Measurements from ENCODE around the gene CSNK1A1. TPM values are rescaled to one million over a fixed set of nuclear protein-coding genes. Genes with fewer than 3 reads are reported as not detected.
"Not testable (repeated sequence)": the region's sequence is repeated elsewhere in the genome, so short reads cannot be mapped to it uniquely, and the experiment has no call there.

Gene CSNK1A1
- total RNA-seq, 2 experiments from 2014 or later = 194 to 203 TPM

DNA sequence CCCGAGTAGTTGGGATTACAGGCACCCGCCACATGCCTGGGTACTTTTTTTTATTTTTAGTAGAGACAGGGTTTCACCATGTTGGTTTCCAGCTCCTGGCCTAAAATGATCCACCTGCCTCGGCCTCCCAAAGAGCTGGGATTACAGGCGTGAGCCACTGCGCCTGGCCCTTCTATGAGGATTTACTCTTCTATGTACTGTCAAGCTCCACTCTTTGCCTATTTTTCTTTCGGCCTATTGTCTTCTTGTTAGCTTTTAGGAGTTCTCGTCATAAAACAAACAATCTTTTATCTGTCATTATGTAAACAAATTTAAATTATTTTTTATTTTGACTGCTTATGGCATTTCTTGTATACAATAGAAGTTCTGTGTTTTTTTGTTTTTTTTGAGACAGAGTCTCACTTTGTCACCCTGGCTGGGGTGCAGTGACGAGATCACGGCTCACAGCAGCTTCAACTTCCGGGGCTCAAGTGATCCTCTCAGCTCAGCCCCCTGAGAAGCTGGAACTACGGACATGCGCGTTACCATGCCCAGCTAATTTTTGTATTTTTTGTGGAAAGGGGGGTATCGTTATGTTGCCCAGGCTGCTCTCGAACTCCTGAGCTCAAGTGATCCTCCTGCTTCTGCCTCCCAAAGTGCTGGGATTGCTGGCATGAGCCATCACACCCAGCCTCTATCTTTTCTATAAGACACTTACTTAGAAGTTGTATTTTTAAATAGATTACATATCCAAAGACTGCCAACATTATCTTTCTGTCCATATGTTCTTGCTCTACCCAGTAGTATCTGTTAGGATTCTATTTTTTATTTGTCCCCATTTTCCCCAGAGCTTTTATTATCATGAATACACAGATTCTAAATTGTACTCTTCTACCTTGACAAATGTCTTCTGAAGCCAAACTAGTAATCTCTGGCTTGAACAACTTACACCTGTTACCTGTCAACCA lies 29.2 kb downstream of the CSNK1A1 start:
- H3K4me3 Mint-ChIP-seq = no peak overlapping the region
- no peaks in the 10 kb centered on the region for H3K9me3 Mint-ChIP-seq
- no peak for DNase-seq
- ChIA-PET CTCF (interaction anchor here (1.1 to 1.4 kb wide), 2 partner anchors 16 to 29 kb away, joined by 3 read pairs; partner anchors contain the start of gene CSNK1A1), POLR2A (interaction anchor here (0.7 to 1.3 kb wide), 2 partner anchors 28 to 30 kb away, joined by 3 to 4 read pairs; partner anchors contain the start of gene CSNK1A1)
- peaks cover 51% of the 10 kb centered on the region for H3K4me1 Mint-ChIP-seq
- H3K36me3 Mint-ChIP-seq (ENCODE audit: low read depth) = peaks cover 62% of the 10 kb centered on the region
- H3K27ac Mint-ChIP-seq = no peak overlapping the region
- no peaks in the 10 kb centered on the region for H3K27me3 Mint-ChIP-seq

DNA sequence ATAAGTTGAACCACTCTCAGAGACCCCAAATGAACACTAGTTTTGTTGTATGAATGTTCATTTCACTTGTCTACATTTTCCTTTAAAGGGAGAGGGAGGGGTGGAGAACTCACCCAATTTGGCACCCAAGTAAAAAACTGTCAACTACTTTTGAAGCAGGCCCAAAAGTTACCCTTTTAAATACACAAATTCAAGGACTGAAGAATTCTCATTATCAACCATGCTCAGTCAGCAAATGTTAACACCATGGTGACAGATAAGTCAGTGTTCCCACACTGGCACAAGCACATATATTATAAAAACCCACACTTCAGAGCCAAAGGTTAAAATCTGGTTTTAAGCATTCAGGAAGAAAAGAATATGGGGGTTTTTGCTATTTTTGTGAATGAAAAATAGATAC lies 31.6 kb downstream of the CSNK1A1 start:
- H3K36me3 Mint-ChIP-seq (ENCODE audit: low read depth) = peaks cover 60% of the 10 kb centered on the region
- H3K4me3 Mint-ChIP-seq = no peak overlapping the region
- ChIA-PET CTCF (interaction anchor here (0.8 kb wide), 1 partner anchor 24 kb away, joined by 3 read pairs; no protein-coding TSS in a partner anchor), POLR2A (interaction anchor here (1.0 to 1.7 kb wide), 2 partner anchors 9 to 31 kb away, joined by 5 to 10 read pairs; partner anchors contain the start of gene CSNK1A1)
- no peaks in the 10 kb centered on the region for H3K27me3 Mint-ChIP-seq
- H3K4me1 Mint-ChIP-seq = peaks cover 44% of the 10 kb centered on the region
- no peak overlapping the region for H3K27ac Mint-ChIP-seq
- H3K9me3 Mint-ChIP-seq = no peaks in the 10 kb centered on the region
- DNase-seq = no peak

DNA sequence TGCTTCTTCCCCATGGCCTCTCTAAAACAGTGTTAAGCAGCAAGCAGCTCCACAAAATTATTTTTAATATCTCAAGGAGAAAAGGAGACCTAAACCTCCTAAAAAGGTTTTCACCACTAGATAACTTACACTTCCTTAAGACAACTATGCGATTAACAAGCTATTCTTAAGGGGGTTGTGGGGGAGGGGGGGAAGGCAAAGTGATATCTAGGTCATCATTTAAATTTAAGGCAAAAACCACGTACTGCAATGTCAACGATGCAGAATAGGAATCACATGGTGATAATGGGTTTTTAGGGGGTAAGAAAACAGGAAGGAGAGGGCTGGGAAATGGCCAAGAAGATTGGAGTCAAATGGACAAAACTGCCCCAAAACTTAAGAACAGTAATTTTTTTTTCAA lies 32.6 kb downstream of the CSNK1A1 start:
- Mint-ChIP-seq H3K4me3 (no peak overlapping the region), H3K4me1 (peaks cover 45% of the 10 kb centered on the region), H3K27me3 (no peaks in the 10 kb centered on the region), H3K9me3 (no peaks in the 10 kb centered on the region), H3K27ac (no peak overlapping the region), H3K36me3 (ENCODE audit: low read depth) (peaks cover 50% of the 10 kb centered on the region)
- ChIA-PET CTCF (interaction anchor here (0.6 to 0.8 kb wide), 3 partner anchors 25 to 59 kb away, joined by 3 to 4 read pairs (median 3); partner anchors contain the start of gene CSNK1A1), POLR2A (interaction anchor here (1.0 to 1.7 kb wide), 2 partner anchors 10 to 32 kb away, joined by 5 to 10 read pairs; partner anchors contain the start of gene CSNK1A1)
- no peak for DNase-seq

DNA sequence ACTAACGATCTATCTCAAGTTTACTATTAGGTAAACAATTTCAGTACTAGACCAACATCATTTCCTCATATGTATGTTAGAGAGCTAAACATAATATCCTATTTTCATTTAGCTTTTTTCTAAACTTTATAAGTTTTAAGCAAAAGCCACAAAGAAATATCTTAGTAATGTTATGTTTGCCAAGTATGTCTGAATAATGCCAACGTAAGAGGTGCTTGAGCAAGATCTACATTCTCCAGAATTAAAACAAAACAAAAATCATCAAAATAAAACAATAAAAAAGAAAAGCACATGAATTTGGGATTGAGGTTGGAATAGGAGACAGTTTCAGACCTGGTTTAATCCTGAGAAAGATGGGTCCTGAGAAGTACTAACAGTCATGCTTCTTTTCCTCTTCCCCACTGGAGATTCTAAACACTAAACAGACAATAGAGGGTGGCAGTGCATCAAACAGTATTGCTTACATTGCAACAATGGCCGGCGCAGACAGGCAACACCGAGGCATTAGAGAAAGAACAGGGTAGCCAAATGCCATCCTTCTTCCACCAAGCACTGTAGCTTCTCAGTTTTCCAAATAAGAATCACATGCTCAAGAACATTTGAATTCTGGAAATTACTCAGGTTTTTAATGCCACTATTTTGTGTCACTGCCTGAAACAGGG lies 33.6 kb downstream of the CSNK1A1 start:
- Mint-ChIP-seq H3K27me3 (no peaks in the 10 kb centered on the region), H3K4me3 (no peak overlapping the region), H3K36me3 (ENCODE audit: low read depth) (peaks cover 52% of the 10 kb centered on the region), H3K27ac (no peak overlapping the region), H3K4me1 (peaks cover 46% of the 10 kb centered on the region), H3K9me3 (no peaks in the 10 kb centered on the region)
- DNase-seq = no peak
- ChIA-PET POLR2A (interaction anchor here (1.2 kb wide), 1 partner anchor 20 kb away, joined by 3 read pairs; no protein-coding TSS in a partner anchor), CTCF (interaction anchor here (0.8 to 1.0 kb wide), 2 partner anchors 17 to 146 kb away, joined by 3 read pairs; no protein-coding TSS in a partner anchor)

DNA sequence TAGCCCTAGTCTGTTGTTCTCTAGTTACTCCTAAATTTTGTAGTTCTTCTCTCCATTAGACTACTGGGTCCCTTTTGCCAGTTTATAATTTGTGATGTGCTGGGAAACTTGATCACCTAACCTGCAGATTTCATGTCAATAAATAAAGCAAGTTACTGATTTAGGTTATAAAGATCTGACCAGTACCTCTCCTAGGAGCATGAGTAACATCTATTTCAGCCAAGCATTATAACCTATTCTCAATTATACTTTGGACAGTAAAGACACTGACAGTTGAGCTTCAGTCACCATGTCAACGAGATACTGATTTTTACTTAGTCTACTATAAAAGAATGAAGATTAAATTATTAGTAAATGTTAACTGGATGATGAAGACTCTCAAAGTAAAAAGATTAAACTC lies 36.7 kb downstream of the CSNK1A1 start:
- ChIA-PET POLR2A (interaction anchor here (1.2 to 3.0 kb wide), 2 partner anchors 12 to 36 kb away, joined by 3 to 13 read pairs; partner anchors contain the start of gene CSNK1A1), CTCF (interaction anchor here (1.8 kb wide), 1 partner anchor 29 kb away, joined by 4 read pairs; no protein-coding TSS in a partner anchor)
- H3K36me3 Mint-ChIP-seq (ENCODE audit: low read depth) = peaks cover 49% of the 10 kb centered on the region
- H3K4me1 Mint-ChIP-seq = peaks cover 31% of the 10 kb centered on the region
- no peak for DNase-seq
- no peaks in the 10 kb centered on the region for H3K9me3 Mint-ChIP-seq
- no peak overlapping the region for H3K4me3 Mint-ChIP-seq
- H3K27ac Mint-ChIP-seq = no peak overlapping the region
- no peaks in the 10 kb centered on the region for H3K27me3 Mint-ChIP-seq

DNA sequence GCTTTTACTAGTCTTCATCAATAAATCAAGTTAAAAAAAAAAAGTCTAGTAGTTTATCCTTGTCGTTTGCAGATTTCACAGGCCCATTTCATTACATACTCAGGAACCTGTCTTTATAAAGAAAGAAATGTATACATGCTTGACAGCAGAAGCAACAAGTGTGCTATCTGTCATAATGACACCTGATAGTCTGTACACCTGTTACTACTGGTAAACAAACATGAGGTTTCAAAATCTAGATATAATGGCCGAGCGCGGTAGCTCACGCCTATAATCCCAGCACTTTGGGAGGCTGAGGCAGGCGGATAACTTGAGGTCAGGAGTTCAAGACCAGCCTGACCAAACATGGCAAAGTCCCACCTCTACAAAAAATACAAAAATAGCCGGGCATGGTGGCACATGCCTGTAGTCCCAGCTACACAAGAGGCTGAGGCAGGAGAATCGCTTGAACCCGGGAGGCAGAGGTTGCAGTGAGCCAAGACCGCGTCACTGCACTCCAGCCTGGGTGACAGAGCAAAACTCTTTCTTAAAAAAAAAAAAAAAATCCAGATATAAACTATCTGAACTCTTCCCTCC lies 37.8 kb downstream of the CSNK1A1 start:
- Mint-ChIP-seq H3K36me3 (ENCODE audit: low read depth) (peaks cover 46% of the 10 kb centered on the region), H3K4me1 (peaks cover 24% of the 10 kb centered on the region)
- H3K4me3 Mint-ChIP-seq, DNase-seq, H3K27me3 Mint-ChIP-seq, H3K9me3 Mint-ChIP-seq, H3K27ac Mint-ChIP-seq: not testable (repeated sequence)
- ChIA-PET POLR2A (interaction anchor here (3.0 kb wide), 1 partner anchor 37 kb away, joined by 13 read pairs; the partner anchor contains the start of gene CSNK1A1), CTCF (interaction anchor here (1.8 kb wide), 1 partner anchor 30 kb away, joined by 4 read pairs; no protein-coding TSS in a partner anchor)

DNA sequence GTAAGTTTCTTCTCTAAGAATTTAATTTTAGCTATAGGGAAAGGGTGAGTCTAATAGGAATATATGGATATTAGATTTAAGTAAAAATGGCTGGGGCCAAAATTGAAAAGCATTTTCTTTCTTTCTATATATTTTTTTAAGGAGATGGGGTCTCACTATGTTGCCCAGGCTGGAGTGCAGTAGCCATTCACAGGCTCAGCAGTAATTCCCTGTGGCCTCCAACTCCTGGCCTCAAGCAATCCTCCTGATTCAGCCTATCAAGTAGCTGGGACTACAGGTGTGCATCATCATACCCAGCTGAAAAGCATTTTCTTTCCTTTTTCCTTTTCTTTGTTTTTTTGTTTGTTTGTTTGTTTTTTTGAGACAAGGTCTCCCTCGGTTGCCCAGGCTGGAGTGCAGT lies 41.1 kb downstream of the CSNK1A1 start:
- DNase-seq = no peak
- peaks cover 65% of the 10 kb centered on the region for H3K36me3 Mint-ChIP-seq (ENCODE audit: low read depth)
- H3K27ac Mint-ChIP-seq = no peak overlapping the region
- no peak overlapping the region for H3K4me3 Mint-ChIP-seq
- H3K9me3 Mint-ChIP-seq = no peaks in the 10 kb centered on the region
- ChIA-PET CTCF (no interaction called here), POLR2A (interaction anchor here (0.6 to 0.7 kb wide), 2 partner anchors 8 to 11 kb away, joined by 3 read pairs; no protein-coding TSS in a partner anchor)
- peaks cover 14% of the 10 kb centered on the region for H3K4me1 Mint-ChIP-seq
- H3K27me3 Mint-ChIP-seq = no peaks in the 10 kb centered on the region

DNA sequence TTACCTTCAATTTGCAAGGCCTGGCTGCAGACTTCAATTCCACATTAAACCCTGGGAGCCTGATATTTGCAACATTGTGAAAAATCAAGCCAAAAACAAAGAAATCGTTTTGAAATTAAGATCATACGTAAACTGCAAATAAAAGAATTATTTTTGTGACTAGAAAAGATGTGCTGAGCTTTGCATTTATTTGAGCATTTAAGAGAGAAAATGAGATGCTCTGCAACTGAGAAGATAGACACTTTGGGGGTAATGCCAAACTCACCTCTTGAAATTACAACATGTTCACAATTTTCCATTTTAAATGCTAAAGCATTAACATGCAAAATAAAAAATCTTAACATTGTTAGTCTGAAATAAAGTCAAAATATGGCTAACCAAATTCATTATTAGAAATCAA lies 46.6 kb downstream of the CSNK1A1 start:
- Mint-ChIP-seq H3K27ac (no peak overlapping the region), H3K27me3 (no peaks in the 10 kb centered on the region), H3K9me3 (no peaks in the 10 kb centered on the region), H3K36me3 (ENCODE audit: low read depth) (peaks cover 67% of the 10 kb centered on the region), H3K4me1 (peaks cover 7% of the 10 kb centered on the region), H3K4me3 (no peak overlapping the region)
- POLR2A ChIA-PET = no interaction called here
- DNase-seq = no peak
- CTCF ChIA-PET = interaction anchor here (0.7 kb wide), 1 partner anchor 12 kb away, joined by 4 read pairs; no protein-coding TSS in a partner anchor

DNA sequence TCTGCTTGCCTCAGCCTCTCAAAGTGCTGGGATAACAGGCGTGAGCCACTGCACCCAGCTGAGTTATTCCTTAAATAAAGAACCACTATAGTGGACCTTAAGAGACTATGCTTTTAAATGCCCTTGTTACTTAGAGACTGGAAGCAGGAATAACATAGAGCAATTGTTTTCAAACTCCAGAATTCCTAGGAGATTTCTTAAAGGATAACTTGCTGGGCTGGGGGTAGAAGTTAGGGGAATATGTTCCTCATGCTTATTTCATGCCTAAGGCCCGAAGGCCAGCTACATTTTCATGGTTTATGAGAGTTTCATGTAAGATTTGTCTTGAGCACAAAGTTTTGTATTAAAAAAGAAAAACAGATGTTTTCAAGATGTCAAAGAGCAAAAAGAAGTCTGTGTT lies 48.2 kb downstream of the CSNK1A1 start:
- no peaks in the 10 kb centered on the region for H3K27me3 Mint-ChIP-seq
- H3K4me3 Mint-ChIP-seq = no peak overlapping the region
- CTCF ChIA-PET = no interaction called here
- H3K36me3 Mint-ChIP-seq (ENCODE audit: low read depth) = peaks cover 64% of the 10 kb centered on the region
- H3K4me1 Mint-ChIP-seq = peaks cover 3% of the 10 kb centered on the region
- POLR2A ChIA-PET = interaction anchor here (1.2 kb wide), 1 partner anchor 12 kb away, joined by 3 read pairs; no protein-coding TSS in a partner anchor
- no peaks in the 10 kb centered on the region for H3K9me3 Mint-ChIP-seq
- no peak overlapping the region for H3K27ac Mint-ChIP-seq
- DNase-seq = no peak

DNA sequence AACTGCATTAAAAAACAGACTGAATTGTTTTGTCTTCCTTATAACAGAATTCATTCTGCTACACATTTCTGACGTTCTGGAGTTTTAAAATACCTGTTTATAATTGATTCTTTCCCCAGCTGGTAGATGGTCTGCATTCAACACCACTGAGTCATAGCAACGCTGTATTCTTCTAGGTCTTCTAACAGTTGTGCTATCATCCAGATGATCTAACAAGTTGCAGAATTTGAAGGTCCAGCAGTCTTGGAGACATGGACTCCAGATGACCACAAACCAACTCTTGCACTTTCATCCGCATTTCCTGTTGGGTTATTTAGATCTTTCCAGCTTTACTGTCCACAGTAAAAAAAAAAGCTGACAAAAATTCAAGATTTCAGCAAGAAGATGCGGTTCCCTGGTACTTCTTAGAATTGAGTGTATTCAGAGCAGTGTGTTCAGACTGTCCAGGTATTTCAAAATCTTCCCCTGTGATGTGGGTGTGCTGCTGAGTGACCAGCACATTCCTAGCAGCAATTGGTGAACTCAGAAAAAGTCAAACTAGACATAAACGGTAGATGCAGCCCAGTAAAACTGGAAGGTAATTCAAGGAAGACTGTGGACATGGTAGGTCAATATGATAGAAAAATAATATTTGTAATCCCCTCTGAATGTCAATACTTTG lies 50.2 kb downstream of the CSNK1A1 start:
- no peaks in the 10 kb centered on the region for H3K27me3 Mint-ChIP-seq
- ChIA-PET POLR2A (no interaction called here), CTCF (no interaction called here)
- no peaks in the 10 kb centered on the region for H3K9me3 Mint-ChIP-seq
- H3K27ac Mint-ChIP-seq = no peak overlapping the region
- H3K4me1 Mint-ChIP-seq = no peaks in the 10 kb centered on the region
- H3K4me3 Mint-ChIP-seq = no peak overlapping the region
- H3K36me3 Mint-ChIP-seq (ENCODE audit: low read depth) = peaks cover 58% of the 10 kb centered on the region
- no peak for DNase-seq

DNA sequence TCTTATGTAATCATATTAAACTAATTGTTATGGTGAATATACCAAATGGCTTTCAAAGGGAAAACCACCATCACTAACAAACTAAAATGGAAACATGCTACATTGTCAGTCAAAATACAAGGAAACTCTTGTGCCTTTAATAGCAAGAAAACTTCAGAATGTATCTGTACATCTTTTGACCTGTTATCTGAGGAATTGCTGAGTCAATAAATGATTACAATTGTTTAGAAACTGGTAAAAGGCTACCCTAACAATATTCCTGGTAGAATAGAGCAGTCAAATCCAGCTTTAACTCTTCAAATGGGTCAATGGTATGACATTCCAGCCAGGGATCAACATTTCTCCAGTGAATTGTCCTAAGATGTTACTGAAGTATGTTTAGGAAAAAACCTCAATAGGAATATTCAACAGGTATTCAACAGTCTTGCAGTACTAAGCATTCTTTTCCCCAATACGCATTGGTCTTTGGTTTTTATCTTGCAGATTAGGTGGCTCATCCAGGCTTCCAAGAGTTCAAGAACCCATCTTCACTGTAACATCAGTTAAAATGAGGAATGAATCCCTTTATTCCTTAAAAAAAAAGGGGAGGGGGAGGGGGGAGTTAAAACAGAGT lies 52.4 kb downstream of the CSNK1A1 start:
- ChIA-PET CTCF (interaction anchor here (1.6 kb wide), 1 partner anchor 58 kb away, joined by 4 read pairs; no protein-coding TSS in a partner anchor), POLR2A (no interaction called here)
- no peaks in the 10 kb centered on the region for H3K27me3 Mint-ChIP-seq
- H3K4me3 Mint-ChIP-seq = no peak overlapping the region
- H3K36me3 Mint-ChIP-seq (ENCODE audit: low read depth) = peaks cover 57% of the 10 kb centered on the region
- no peaks in the 10 kb centered on the region for H3K4me1 Mint-ChIP-seq
- no peak overlapping the region for H3K27ac Mint-ChIP-seq
- H3K9me3 Mint-ChIP-seq = no peaks in the 10 kb centered on the region
- no peak for DNase-seq

DNA sequence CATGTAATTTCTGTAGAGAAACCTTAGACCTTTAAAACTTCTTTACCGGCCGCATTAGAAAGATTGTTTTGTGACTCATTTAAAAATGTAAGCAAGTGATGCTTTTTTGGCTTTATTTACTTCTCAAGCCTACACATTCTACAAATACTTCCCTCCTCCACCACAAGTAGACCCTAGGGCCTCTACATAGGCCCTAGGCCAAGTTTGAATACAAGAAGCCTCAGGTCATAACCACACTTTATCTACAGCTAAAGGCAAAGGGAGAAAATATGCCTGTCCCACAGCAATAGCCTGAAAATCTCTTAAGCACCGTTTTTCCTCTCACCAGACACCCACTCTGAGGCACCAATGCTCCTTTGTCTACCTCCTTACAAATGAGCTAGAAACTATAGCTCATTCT lies 53.9 kb downstream of the CSNK1A1 start:
- H3K4me1 Mint-ChIP-seq = no peaks in the 10 kb centered on the region
- no peaks in the 10 kb centered on the region for H3K27me3 Mint-ChIP-seq
- no peak for DNase-seq
- ChIA-PET POLR2A (interaction anchor here (1.1 kb wide), 2 partner anchors 16 to 20 kb away, joined by 3 read pairs; no protein-coding TSS in a partner anchor), CTCF (no interaction called here)
- no peak overlapping the region for H3K27ac Mint-ChIP-seq
- H3K9me3 Mint-ChIP-seq = no peaks in the 10 kb centered on the region
- H3K4me3 Mint-ChIP-seq = no peak overlapping the region
- H3K36me3 Mint-ChIP-seq (ENCODE audit: low read depth) = peaks cover 57% of the 10 kb centered on the region
